Body of pancreas (tissue), 4 donors: ENCODE measurements around the gene PGF. TPM values are rescaled to one million over a fixed set of nuclear protein-coding genes. Genes with fewer than 3 reads are reported as not detected.

ENCODE experiments used
- ATAC-seq: fragments of 150-250 bp; one replicate; pipeline ENCODE4 v1.9.1; 2016
- DNase-seq, 4 donors: peaks; one replicate each; pipeline ENCODE4 v3.0.0-alpha.2; 2019
- H3K27ac ChIP-seq, 4 donors: fragments of 200-600 bp; sonication (generic); 1 replicate in 3 of 4; 2 replicates in 1 of 4; pipeline versions ENCODE4 v1.5.1 to v1.6.1; 2016 to 2019; ENCODE audit warnings: mild to moderate bottlenecking in 1 of 4, mixed read lengths in 1 of 4, moderate library complexity in 1 of 4
- H3K27me3 ChIP-seq, 2 donors: fragments of 200-600 bp; sonication (generic); one replicate each; pipeline ENCODE4 v1.6.0; 2016; ENCODE audit warnings: mild to moderate bottlenecking in 1 of 2
- H3K36me3 ChIP-seq, 2 donors: fragments of 200-600 bp; sonication (generic); replicated peaks in 1 of 2; 2 replicates each; pipeline ENCODE4 v1.5.1; 2016; ENCODE audit warnings: low read depth in 2 of 2; ENCODE audit not compliant: insufficient read depth in 1 of 2
- H3K4me1 ChIP-seq: fragments of 200-600 bp; sonication (generic); one replicate; pipeline ENCODE4 v1.6.0; 2016
- H3K4me3 ChIP-seq, 2 donors: fragments of 200-600 bp; sonication (generic); 1 replicate in 1 of 2; 2 replicates in 1 of 2; pipeline ENCODE4 v1.5.1; 2016 to 2019
- H3K9me3 ChIP-seq, 3 donors: fragments of 200-600 bp; sonication (generic); 1 replicate in 2 of 3; 2 replicates in 1 of 3; pipeline ENCODE4 v1.5.1; 2016
- POLR2A ChIP-seq, 3 donors: fragments of 450-650 bp; IDR thresholded peaks; one replicate each; pipeline ENCODE4 v1.6.1; 2016; ENCODE audit warnings: antibody characterized with exemption in 3 of 3, mild to moderate bottlenecking in 2 of 3
- whole genome bisulfite sequencing, 2 donors: methylation state at CpG; one replicate each; pipeline ENCODE4 v1.1.5; 2017; 5-methylcytosine and 5-hydroxymethylcytosine counted together
- intact Hi-C: fragments of 100-400 bp; cut with DNase I; formaldehyde crosslinking; loops from one replicate; pipeline ENCODE4 v1.15.1; 2023
- total RNA-seq, 2 donors: library from RNA; depleted of rRNA; stranded (reverse); fragments of >200 nt; gene quantifications; one replicate each; pipeline ENCODE4 v1.1.0, GENCODE V29; 2016
- TF ChIP-seq, protein P1 (sequence below), 7 experiments: fragments of 450-650 bp in 4 of 7; fragments of 200-600 bp in 3 of 7; sonication (generic) in 3 of 7; IDR thresholded peaks; one replicate each; pipeline ENCODE4 v1.5.1; 2016 to 2019; ENCODE audit warnings: antibody characterized with exemption in 7 of 7

PGF gene
- total RNA-seq, 2 donors from 2014 or later: 2.3 to 6.6 TPM

GRCh38 chr14:74945852-74946658 is 9.3 kb downstream of the PGF start:
- ATAC-seq (peak; percentile 80), DNase-seq (peak; percentile 74 to 81 (median 78))
- no peak overlapping the region for H3K4me3 ChIP-seq
- H3K4me1 ChIP-seq: peaks cover 17% of the 10 kb centered on the region
- no peaks in the 10 kb centered on the region for H3K36me3 ChIP-seq
- H3K9me3 ChIP-seq: no peaks in the 10 kb centered on the region
- WGBS, 2 donors: 25 to 32% methylated on average over 14 to 17 of the region's 17 CpGs
- H3K27ac ChIP-seq: no peak overlapping the region
- intact Hi-C loops: loop anchor here (5.0 to 10.0 kb wide), 2 partner anchors 141 to 359 kb away; no protein-coding TSS in a partner anchor
- no peaks in the 10 kb centered on the region for H3K27me3 ChIP-seq
- TF ChIP-seq POLR2A (IDR thresholded peaks at IDR 0.05): no peak
- TF ChIP-seq, protein P1, sequence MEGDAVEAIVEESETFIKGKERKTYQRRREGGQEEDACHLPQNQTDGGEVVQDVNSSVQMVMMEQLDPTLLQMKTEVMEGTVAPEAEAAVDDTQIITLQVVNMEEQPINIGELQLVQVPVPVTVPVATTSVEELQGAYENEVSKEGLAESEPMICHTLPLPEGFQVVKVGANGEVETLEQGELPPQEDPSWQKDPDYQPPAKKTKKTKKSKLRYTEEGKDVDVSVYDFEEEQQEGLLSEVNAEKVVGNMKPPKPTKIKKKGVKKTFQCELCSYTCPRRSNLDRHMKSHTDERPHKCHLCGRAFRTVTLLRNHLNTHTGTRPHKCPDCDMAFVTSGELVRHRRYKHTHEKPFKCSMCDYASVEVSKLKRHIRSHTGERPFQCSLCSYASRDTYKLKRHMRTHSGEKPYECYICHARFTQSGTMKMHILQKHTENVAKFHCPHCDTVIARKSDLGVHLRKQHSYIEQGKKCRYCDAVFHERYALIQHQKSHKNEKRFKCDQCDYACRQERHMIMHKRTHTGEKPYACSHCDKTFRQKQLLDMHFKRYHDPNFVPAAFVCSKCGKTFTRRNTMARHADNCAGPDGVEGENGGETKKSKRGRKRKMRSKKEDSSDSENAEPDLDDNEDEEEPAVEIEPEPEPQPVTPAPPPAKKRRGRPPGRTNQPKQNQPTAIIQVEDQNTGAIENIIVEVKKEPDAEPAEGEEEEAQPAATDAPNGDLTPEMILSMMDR (IDR thresholded peaks at IDR 0.05): peak; percentile 75 to 96 (median 87)

DNA sequence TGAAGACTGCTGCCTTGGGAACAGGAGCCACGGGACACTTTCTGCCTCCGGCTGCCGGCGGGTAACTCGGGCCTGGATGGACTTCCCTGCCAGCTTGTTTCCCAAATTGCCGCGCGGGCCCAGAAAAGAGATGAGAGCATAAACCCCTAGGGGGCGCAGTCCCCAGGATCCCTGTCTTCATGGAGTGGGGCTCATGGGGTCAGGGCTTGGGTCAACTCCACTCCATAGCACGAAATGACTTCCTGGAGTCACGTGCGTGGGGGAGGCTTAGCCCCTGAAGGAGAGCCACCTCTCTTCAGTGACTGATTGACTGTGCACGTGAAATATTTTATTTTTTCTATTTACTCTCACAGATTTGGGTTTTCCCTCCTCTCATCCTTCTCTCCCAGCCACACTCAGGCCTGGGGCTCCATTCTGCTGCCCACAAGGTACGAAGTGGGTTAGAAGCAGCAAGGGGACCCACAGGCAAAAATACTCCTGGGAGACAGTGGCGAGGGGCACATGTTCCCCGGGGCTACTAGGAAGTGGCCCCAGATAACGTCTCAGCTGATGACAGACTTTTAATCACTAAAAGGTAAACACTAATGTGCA is 10.0 kb downstream of the PGF start:
- Histone ChIP-seq H3K4me1 (peaks cover 10% of the 10 kb centered on the region), H3K9me3 (no peaks in the 10 kb centered on the region), H3K4me3 (no peak overlapping the region), H3K27me3 (no peaks in the 10 kb centered on the region), H3K36me3 (no peaks in the 10 kb centered on the region), H3K27ac (no peak overlapping the region)
- DNase-seq (peak; percentile 48 to 65 (median 56)), ATAC-seq (peak; percentile 43)
- WGBS, 2 donors: 42 to 50% methylated on average over 13 to 17 of the region's 17 CpGs
- intact Hi-C loops: loop anchor here (5.0 to 10.0 kb wide), 2 partner anchors 142 to 359 kb away; no protein-coding TSS in a partner anchor
- no peak for TF ChIP-seq POLR2A (IDR thresholded peaks at IDR 0.05)
- TF ChIP-seq, protein P1 (IDR thresholded peaks at IDR 0.05): peak; percentile 28 to 52 (median 44)

DNA sequence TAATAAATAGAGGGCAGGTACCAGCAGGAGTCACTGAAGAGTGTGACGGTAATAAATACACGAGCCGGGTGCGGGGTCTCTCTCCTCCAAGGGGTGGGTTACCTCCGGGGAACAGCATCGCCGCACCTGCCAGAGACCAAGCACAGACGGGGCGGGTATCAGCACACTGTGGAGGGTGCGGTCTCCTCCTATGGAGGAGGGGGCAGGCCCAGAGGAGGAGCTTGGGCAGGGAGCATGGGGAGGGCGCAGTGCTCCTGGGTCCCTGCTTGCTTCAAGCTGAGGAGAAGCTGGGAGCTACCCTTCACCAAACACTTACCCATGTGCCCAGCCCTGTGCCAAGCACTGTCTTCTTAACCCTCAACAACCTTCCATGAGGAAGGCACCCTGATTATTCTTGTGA is 12.8 kb downstream of the PGF start:
- Histone ChIP-seq H3K36me3 (no peaks in the 10 kb centered on the region), H3K4me3 (no peak overlapping the region), H3K27ac (peak overlapping the region in 2 of 4 donors; percentile 59 to 61), H3K27me3 (no peaks in the 10 kb centered on the region), H3K4me1 (peaks cover 6% of the 10 kb centered on the region), H3K9me3 (no peaks in the 10 kb centered on the region)
- ATAC-seq (no peak), DNase-seq (no peak)
- no peak for TF ChIP-seq POLR2A (IDR thresholded peaks at IDR 0.05)
- TF ChIP-seq, protein P1 (IDR thresholded peaks at IDR 0.05): no peak
- WGBS, 2 donors: 85 to 89% methylated on average over 10 to 11 of the region's 11 CpGs
- intact Hi-C loops: loop anchor here (10.0 kb wide), 1 partner anchor 362 kb away; no protein-coding TSS in a partner anchor

DNA sequence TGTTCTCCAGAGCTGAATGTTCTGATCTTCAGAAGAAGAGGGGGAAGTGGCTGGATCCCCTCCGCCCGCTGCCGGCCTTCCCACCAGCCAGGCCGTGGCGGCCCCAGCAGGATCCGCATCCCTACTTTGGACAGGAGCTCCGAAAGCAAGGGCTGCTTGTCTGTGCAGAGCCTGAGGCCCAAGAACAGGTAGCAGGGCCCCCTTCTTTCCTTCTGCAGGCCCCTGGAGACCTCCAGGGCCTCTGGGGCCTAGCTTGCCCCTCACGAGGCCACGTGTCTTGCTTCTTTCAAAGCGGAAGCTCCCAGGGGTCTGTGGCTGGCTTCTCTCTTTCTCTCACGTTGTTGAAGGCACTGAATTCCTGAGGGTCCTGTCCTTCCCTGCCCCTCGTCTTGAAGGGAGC is 13.2 kb downstream of the PGF start:
- TF ChIP-seq, protein P1 (IDR thresholded peaks at IDR 0.05): no peak
- TF ChIP-seq POLR2A (IDR thresholded peaks at IDR 0.05): no peak
- no peaks in the 10 kb centered on the region for H3K9me3 ChIP-seq
- H3K4me3 ChIP-seq: no peak overlapping the region
- no peaks in the 10 kb centered on the region for H3K27me3 ChIP-seq
- WGBS, 2 donors: 81% methylated on average over 7 to 12 of the region's 12 CpGs
- intact Hi-C loops: loop anchor here (10.0 kb wide), 1 partner anchor 363 kb away; no protein-coding TSS in a partner anchor
- no peaks in the 10 kb centered on the region for H3K36me3 ChIP-seq
- ATAC-seq (no peak), DNase-seq (no peak)
- peaks cover 6% of the 10 kb centered on the region for H3K4me1 ChIP-seq
- H3K27ac ChIP-seq: peak overlapping the region in 2 of 4 donors; percentile 59 to 61
